Stimulated activated CD4-positive, alpha-beta T cell treated with anti-CD3 and anti-CD28 coated beads, Interleukin-15, amount 100 ng/mL, for 24 hours (primary cell): ENCODE data around the gene SNX18.
"Not testable (repeated sequence)": the region's sequence is repeated elsewhere in the genome, so short reads cannot be mapped to it uniquely, and the experiment has no call there.

Experiments used
- DNase-seq: peaks from one replicate; pipeline ENCODE4 v3.0.0-alpha.2; 2020

SNX18 gene

DNA sequence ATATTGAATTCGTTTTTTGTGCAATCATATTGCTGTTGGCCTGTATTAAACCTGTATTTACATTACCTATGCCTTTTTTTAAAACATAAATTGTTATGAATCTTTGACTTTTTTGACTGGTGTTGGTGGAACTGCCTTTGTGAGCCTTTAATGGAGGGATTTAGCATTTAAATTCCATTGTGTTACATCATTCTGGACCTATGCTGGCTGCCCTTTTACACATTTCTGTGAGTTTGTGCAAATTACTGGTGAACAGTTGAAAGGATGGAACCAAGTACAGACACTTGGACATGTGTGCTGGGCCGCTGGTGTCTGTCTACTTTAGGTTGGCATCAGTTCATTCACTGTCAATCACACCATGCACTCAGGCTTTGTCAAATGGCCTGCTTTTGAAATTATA, 3.4 kb downstream of the SNX18 start:
- DNase-seq: no peak

DNA sequence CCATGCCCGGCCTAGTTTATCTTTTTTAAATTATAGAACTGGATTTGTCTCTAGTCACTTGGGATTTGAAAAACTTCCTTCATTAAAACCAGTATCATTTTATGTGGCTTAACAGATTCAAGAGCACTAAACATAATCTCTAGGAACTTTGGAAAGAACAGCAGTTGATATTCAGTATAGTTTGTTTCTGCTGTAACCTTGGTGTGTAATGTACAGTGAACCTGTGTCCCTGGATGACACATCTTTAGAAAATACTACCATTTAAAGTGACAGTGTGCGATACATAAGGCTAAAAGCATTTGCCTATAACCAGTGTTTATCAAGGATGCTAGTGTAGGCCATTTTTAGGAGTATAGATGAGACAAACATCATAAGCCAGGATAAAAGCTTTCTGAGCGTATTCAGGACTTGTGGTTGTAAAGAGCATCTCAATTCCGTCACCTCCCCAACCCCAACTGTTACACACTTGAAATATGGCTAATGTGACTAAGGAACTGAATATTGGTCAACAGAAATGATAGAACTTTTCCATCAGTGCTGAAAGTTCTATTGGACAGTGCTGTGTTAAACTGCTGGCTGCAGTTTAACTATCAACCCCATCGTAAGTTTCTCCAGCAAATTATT, 4.4 kb downstream of the SNX18 start:
- DNase-seq: no peak

DNA sequence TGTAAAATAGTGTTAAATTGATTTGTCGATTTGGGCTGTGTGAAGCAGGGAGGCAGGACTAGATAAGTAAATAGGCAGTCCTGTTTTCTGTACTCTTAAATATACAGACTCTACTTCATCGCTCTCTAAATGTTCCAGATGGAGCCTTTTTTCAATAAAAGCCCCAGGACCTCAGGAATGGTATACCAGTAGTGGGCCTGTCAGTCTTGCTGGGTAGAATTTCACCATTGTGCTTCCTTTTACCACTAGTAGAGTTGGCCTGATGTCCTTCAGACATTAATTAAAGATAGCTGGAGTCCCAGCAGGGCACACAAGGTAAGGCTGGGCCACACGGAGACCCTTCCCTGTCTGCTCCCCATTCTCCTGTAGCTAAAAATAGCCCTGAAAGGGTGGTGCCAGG, 6.0 kb downstream of the SNX18 start:
- no peak for DNase-seq

DNA sequence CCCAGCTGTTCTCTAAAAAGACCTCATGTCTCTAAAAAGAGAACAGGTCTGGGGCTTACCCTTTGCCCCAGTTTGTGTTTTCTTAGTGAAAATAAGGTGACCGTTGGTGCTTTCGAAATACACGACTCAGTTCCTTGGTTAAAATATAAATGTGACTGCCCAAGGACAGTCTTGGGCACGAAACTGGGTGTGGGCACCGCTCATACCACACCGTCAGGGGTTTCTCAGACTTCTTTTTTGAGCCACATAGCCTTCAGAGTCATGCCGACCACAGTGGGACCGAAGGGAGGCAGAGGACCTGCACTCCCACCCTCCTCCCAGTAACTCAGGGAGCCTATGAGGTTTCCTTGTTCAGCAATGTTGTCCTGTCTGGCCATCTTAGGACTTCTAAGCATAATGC, 6.5 kb downstream of the SNX18 start:
- DNase-seq: no peak

DNA sequence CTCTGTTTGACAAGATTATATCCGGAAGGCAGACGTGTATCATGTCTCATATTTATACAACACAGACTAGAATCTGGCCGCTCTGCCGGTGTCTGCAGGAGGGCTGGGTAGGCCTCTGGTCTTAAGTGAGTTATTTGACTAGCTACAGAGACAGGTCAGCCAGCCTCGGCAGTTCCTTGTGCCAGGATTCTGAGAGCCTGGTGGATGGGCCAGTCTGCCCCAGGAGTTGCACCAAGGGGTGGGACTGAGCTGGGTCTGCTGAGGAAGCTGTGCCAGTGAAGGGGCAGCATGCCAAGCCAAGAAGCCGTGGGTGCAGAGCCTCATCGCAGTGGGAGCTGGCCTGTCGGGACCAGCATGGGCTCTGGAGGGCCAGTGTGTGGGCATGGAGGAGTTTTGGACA, 7.1 kb downstream of the SNX18 start:
- no peak for DNase-seq

DNA sequence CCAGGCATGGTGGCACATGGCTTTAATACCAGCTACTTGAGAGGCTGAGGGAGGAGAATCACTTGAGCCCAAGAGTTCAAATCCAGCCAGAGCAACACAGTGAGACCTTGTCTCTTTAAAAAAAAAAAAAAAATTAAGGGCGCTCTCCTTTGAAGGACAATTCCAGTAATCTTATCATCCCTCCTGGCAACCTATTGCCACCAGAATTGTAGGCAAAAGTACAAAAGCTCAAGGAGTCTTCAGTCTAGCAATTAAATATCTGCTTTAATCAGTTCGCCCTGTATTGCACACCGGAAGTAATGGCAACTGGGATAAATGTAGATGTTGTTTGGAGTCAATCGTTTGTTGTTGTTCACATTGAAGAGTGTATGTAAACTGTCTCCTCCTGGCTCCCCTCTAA, 7.7 kb downstream of the SNX18 start:
- DNase-seq: no peak

DNA sequence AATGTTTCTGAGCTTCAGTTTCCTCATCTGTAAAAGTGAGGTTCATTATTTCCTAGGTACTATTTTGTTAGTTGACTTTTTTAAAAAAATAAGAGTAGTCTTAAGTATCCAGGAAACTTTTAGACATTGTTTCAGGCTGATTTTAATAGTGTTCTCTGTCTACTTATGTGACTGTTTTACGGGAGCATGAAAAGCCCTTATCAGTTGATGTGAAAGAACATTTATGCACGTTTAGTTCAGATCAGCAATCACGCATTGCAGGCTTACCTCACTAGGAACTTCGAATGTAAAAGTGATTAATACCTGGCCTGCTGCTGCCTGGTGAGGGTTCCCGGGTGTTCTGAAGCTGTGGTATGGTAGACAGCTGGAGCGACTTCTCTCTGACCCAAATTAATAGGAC, 8.1 kb downstream of the SNX18 start:
- DNase-seq: no peak

DNA sequence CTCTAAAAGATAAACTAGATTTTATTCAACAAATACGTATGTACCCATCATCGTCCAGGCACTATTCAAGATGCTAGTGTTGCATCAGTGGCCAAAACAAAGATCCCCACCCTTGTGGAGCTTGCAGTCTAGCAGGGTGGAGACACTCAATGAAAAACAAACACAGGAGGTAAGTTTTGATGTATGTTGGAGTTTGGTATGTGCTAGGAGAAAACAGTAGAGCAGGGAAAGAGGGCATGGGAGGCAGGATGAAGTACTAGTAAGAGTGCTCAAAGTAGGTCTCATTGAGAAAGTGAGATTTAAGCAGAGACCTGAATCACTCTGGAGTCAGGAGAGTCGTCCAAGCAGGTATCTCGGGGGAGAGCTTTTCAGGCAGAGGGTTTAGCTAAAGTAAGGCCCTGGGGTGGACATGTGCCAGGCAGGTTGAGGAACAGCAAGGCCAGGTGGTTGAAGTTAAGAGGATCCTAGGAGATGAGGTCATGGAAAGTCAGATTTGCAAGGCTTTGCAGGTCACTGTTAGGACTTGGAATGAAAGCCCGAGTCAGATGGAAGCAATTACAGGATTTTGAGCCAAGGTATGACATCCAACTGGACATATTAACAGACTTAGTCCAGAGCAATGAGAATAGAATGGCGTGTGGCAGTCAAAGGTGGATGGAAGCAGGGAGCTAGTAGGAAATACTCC, 9.2 kb downstream of the SNX18 start:
- DNase-seq: no peak

DNA sequence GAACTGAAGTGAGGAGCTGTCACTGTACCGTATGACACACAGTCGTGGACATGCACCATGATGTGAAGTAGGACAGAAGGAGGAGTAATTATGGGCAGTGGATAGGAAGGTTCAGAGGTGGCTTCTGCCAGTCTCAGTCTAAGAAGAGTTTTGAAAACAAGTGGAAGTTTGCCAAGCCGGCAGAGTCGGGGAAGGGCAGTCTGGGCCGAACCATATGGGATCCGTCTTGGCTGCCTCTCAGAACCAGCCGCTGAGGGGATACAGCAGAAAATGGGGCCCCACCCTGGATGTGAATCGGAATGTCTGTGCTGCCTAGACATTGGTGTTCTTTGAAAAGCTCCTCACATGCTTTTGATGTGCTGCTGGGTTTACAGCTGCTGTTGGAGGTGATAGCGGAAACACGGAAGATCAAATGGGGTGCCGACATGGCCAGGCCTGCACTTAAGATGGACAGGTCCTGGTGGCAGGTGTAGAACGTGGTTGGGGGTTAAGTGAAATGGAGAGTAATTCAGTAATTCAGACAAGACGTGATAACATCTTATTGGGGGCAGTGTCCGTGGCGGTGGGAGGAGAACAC, 11.2 kb downstream of the SNX18 start:
- no peak for DNase-seq

DNA sequence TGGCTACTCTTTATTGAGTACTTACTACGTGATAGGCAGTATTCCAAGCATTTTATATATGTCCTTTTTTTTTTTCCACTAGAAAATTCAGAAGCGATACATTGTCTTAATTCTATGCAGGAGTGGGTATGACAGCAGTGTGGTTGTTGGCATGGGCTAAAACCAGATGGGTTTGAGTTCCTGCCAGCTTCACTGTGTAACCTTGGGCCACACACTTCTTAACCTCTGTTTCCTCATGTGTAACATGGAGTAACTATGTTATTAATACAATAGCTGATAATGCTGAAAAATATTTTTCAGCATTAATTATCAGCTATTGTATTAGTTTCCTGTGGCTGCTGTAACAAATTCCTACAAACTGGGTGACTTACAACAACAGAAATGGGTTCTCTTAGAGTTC, 12.0 kb downstream of the SNX18 start:
- DNase-seq: no peak

DNA sequence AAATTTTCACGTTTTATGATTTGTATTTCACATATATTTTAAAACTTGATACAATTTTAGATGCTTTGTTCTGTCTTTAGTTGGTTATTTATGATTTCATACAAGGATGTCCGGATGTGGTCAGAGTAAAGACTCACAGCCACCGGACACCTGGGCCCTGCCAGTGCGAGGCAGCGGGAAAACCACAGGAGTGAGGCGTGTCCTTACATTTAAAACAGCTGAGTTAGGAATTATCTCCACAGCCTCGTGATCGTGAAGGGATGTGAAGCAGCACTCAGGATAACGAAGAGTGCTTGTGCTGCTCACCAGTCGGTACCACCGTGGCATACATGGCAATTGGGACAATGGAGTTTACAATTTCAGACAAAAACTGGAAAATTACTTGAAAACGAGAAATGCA, 14.0 kb downstream of the SNX18 start:
- no peak for DNase-seq

DNA sequence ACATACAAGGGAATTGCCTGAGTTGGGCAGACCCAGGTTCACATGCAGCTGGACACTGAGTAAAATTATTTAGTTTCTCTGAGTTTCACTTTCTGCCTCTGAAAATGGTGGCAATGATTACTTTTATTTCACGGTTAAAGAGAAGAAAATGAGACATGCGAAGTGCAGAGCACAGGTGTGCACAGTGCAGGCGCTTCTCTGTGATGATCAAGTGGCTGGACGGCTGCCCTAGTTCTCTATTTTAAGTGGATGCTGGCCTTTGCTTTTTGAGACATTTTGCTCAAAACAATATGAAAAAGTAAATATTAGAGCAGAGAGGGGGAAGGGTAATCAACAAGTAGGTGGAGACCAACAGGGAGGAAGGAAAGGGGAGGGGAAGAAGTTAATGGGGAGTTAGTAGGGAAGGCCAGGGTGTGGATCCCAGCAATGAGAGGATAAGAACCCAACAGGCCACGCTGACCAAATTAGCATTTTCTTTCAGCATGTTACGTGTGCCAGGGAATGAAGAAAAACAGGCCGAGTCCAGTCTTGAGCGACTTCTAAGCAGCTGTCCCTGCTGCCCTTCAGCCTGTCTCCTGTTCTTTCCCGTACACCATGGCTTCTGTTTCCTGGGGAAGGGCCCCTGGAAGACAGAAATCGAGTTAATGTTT, 16.1 kb downstream of the SNX18 start:
- no peak for DNase-seq

DNA sequence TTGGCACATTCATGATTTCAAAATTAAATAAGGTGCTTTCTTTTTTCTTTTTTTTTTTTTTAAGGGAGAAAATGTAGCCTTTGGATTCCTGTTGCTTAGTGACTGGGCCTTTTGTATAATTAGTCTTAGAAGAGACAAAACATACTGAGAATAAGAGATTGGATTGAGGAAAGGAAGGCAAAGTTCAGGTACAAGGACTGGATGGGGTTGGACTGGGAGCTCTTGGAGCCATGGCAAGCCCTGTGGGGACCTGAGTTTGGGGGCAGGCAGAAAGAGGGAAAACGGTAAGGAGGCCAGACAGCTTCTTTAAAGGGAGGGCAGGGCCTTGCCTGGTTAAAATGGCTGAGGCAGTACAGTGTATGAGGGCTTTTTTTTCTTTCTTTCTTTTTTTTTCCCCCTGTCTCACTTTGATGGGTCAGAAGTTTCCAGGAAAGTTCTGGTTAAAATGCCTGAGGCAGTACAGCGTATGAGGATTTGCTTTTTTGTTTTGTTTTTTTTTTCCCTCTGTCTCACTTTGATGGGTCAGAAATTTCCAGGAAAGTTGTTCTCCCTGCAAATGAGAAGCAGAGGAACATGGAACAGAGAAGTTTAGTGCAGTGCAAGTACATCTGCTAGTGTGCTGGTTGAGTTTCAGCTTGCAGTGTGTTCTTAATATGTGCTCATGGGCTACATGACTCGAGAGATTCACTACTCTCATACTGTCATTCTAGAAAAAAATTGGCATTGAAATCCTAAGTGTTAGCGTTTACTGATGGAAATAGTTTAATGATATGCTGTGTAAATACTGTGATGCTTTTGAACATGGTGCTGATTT, 16.8 kb downstream of the SNX18 start:
- DNase-seq: no peak

DNA sequence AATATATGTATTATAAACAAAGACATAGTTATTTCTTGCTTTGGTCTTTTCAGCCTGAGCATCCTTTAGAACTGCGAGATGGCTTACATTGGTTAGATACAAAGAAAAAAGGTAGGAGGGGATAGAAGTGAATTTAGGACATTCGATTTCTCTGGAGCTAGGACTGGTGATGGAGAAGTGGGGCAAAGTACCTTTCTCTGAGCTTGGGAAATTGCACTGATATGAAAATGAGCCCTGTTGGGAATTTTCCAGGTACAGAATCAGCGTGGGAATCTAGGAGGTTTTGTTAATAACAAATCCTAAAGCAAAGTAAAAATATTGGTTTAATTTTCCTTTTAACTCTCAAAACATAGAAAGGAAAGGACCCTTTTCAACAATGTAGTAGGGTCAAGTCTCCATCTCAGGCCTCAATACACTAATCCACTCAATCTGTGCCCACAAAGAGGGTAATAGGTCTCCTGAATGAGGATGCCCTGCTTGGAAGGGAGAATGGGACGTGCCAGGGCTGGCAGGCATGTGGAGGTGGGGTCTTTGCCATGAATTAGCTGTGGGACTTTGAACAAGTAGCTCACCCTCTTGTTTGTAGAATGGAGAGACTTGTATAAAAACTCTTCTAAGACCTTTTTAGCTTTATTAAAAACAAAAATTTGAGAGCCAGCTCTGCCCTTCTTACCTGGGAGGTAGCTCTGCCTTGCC, 17.7 kb downstream of the SNX18 start:
- no peak for DNase-seq

DNA sequence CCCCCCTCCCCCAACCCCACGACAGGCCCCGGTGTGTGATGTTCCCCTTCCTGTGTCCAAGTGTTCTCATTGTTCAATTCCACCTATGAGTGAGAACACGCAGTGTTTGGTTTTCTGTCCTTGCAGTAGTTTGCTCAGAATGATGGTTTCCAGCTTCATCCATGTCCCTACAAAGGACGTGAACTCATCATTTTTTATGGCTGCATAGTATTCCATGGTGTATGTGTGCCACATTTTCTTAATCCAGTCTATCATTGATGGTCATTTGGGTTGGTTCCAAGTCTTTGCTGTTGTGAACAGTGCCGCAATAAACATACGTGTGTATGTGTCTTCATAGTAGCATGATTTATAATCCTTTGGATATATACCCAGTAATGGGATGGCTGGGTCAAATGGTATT, 18.8 kb downstream of the SNX18 start:
- not testable (repeated sequence) for DNase-seq

DNA sequence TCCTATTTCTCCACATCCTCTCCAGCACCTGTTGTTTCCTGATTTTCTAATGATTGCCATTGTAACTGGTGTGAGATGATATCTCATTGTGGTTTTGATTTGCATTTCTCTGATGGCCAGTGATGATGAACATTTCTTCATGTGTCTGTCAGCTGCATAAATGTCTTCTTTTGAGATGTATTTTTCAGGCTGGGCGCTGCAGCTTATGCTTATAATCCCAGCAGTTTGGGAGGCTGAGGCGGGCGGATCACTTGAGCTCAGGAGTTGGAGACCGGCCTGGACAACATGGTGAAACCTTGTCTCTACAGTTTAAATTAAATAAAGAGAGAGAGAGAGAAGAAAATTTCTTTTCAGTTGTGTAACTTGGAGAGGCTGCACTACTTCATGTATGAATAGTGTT, 19.3 kb downstream of the SNX18 start:
- DNase-seq: not testable (repeated sequence)

DNA sequence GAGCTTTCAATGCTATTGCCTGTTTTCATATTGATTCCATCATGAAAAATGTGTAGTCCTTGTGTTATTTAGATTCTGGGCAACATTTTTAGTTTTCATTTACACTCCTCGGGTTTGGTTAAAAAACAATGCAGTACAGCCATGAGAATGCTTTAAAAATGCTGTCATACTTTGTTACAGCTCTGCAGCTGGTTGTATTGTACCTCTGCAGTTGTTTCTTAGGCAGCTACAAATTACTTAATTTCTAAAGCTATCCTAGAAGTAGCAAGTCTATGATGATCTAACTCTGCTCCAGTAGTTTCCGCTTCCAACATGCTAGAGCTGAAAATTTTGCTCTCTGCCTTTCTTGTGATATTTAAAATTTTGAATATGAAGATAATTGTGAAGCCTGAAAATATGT, 20.2 kb downstream of the SNX18 start:
- no peak for DNase-seq

DNA sequence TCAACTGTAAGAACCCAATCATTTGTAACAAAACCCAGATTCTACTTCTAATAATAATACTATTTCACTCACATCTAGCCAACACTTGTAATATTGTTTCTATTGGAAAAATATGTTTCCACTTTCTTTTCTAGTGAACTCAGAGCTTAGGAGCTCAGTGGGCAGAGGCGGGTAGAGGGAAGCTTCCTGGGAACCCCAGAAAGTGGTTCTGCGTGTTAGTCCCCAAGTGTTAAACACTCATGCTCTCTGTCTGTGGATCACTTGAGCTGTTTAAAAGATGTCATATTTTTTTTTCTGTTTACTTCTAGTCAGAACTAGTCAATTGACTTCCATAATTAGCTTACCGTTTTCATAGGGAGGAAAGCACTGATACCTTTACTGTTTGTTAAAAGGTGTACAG, 20.6 kb downstream of the SNX18 start:
- DNase-seq: no peak

DNA sequence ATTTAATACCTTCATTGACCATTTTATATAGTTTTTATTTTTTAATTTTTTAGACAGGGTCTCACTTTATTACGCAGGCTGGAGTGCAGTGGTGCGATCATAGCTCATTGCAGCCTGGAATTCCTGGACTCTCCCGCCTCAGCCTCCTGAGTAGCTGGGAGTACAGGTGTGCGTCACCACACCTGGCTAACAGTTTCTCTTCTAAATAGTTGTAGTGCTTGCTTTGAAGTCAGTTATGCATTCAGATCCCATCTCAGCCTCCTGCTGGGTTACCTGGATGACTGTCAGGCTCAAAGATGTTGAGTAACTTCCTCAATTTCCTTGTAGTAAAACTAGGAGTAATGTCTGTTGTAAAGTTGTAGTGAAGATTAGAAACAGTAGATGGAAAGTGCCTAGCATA, 21.4 kb downstream of the SNX18 start:
- no peak for DNase-seq

DNA sequence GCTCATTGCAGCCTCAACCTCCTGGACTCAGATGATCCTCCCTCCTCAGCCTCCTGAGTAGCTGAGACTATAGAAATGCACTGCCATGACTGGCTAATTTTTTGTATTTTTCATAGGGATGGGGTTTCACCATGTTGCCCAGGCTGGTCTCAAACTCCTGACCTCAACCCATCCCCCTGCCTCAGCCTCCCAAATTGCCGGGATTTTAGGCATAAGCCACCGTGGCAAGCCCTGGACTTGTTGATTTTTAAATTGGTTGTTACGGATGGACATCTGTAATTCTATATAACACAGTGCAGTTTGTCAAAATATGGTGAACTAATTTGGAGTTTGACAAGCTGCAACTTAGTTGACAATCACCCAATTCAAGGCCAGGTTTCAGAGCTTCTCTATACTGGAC, 22.7 kb downstream of the SNX18 start:
- no peak for DNase-seq

DNA sequence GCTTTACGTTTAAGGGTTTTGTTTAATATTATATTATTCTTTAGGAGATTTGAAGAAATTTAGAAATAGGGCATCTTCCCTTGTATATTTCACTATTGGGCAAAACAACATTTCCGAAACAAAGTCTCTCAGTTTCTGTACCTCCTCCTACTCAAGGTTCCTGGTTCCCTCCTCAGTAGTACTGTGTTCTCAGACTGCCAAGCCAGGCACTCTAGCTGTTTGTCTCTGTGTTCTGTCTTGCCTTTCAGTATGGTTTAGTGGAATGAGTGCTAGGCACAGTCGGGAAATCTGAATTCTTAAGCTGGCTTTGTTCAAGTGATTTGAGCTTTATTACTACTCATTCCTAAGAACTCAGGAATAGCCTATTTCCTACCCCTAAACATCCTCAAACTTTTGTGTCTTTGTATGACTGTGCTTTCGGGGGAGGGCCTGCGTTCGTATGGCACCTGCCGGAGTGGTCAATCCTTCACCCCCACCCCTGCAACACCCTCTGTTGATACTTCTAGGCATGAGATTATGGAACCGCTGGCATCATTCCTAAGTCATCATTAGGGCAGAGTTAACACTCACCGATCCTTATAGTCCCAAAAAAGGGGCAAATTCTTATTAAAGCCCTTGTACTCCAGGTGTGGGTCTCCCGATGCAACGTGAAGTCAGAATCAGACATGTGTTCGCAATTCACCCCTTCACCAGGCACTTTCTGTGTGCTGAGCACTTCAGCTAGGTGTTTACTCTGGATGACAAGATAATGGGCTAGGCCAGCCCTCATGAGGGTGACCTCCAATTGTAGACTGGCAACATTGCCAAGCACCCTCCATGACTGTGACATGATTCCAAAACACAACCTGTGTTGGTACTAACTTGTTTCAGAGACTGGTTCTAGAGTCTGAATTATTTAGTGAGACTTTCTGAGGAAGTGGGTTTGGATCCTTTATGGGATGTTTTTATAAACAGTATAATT, 24.5 kb downstream of the SNX18 start:
- DNase-seq: no peak

DNA sequence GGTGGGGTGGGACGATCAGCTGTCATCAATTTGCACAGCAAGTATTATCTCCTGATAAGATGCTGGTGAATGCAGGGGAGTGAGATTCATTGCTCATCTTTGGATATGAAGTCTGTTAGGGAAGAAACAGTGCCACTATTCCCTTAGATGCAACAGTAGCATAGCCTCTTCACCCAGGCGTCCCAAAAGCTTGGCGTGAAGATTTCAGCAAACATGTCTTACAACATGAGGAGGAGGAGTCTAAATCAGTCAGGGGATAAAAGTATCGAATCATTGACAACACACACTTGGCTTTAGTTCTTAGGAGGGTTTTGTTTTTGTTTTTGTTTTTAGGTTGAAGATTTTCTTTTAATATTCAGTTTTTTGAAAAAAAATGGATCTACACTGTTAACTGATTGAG, 26.5 kb downstream of the SNX18 start:
- no peak for DNase-seq
